T-helper 1 cell (primary cell): ENCODE measurements around the gene USHBP1.

ENCODE experiments used
- DNase-seq, 5 donors: peaks; one replicate each; pipeline ENCODE4 v3.0.0-alpha.2; 2012 to 2020

Gene USHBP1

DNA sequence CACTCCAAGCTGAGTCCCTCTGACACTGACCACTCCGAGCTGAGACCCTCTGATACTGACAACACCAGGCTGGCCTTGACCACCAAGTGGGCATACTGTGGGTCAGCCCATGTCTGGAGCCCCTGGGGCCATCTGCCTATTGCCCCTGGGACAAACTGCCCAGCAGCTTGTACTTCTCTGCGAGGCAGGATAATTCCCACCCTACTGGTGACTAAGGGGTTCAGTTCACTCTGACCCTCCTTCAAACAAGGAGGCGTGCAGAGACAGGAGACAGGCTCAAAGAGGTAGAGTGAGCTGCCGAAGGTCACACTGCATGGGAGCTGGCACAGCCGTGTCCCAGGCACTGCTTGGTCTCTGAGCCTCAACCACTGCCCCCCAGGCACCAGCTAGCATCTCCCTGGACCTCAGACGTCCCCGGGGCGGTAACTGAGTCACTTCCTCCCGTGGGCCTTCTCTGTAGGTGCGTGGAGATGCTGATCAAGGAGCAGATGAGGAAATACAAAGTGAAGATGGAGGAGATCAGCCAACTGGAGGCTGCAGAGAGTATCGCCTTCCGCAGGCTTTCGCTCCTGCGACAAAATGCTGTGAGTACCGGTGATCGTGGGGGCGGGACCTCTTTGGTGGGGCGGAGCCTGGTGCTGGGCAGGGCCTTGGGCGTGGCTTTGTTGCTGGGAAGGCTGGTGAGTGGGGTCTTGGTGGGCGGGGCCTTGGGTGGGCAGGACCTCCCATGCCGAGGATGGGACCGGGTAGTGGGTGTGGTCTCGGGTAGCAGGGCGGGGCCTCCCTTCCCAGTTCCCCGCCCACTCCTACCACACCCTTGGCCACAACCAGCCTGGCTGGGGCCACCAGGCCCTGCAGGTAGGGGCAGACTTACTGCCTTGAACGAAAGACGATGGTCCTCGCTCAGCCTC lies 55.2 kb downstream of the USHBP1 start:
- peak in 2 of 5 donors; percentile 30 to 40 for DNase-seq

DNA sequence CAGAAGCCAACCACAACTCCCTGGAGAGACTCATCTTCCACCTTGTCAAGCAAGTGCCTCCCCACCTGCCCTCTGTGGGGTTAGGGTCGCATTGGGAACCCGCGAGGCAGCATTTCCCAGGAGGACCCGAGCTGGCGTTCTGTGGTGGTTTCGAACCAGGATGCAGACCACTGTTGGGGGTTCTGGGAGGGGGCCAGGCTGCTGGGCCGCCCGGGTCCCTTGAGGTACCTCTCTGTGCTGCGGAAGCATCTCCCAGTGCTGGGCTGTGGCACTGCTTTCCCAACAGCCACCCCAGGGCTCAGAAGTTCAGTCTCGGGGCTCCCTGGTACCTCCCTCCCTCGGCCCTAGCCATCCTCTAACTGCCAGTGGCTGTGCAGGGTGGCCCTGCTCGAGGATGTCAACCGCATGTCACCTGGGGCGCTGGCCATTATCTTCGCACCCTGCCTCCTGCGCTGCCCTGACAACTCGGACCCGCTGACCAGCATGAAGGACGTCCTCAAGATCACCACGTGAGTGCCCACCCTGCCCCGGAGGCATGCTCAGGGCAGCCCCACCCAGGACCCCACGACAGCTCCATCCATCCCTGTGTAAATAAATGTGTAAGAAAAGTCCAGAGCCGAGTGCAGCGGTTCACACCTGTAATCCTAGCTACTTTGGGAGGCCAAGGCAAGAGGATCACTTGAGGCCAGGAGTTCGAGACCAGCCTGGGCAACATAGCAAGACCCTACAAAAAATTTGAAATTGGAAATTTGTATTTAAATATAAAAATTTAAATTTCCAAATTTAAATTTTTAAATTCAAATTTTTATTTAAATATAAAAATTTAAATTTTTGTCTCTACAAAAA lies 57.6 kb downstream of the USHBP1 start:
- DNase-seq, result no peak

DNA sequence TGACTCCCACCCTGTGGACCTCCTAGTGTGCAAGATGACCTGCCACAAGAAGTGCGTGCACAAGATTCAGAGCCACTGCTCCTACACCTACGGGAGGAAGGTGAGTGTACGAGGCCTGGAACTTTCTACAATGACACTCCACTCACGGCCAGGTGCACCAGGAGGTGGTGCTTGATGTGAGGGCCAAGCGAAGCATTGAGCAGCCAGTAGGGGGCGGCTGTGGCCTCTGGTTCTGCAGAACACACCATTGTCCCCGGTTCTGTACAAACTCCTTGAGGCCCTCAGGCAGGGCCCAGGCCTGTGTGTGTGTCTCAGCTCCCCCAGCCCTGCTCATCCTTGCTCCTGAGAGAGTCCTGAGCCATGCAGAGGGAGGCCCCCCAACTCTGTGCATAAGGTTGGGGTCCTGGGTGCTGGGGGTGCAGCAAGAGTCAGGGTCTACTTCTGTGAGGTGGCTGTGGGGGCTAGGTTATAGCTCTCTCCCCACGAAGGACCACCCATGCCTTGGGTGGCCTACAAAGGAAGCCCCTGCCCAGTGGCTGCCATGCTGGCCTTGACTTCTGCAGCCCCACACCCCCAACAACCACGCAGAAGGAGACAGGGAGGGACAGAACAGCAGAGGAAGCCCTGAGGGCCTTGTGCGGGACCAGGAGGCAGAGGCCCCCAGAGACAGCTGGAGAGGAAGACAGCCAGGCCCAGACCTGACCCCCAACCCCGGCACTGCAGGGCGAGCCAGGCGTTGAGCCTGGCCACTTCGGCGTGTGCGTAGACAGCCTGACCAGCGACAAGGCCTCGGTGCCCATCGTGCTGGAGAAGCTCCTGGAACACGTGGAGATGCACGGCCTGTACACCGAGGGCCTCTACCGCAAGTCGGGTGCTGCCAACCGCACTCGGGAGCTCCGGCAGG lies 59.1 kb downstream of the USHBP1 start:
- DNase-seq, result peak; percentile 31 to 59 (median 52)

DNA sequence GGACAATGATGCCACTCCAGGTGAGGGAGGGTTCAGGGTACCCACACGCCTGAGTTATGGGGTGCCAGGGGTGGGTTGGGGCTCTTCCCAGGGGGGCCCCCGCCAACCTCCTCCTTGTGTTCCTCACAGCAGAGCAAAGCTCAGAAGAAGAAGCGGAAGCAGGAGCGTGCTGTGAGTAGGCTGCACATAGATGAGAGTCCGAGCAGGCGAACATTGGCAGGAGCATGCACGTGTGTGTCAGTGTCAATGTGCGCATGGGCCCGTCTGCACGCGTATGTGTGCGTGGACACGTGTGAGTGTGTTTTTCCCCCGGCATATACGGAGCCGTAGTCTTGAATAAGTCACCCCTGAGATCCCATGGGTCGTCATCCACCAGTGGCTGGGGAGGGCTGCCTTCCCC lies 61.8 kb downstream of the USHBP1 start:
- DNase-seq, result no peak

DNA sequence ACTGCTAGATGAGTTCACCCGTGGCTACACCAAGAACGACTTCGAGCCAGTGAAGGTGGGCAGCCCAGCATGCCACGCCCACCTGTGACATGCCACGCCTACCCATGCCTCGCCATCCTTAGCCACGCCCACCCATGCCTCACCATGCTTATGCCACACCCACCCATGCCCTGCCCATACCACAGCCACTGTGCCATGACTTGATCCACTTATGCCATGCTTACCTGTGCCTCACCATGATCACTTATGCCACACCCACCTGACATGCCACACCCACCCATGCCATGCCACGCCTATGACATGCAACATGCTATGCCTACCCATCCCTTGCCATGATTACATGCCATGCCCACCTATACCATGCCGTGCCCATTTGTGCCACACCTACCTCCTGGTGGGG lies 62.3 kb downstream of the USHBP1 start:
- no peak for DNase-seq

DNA sequence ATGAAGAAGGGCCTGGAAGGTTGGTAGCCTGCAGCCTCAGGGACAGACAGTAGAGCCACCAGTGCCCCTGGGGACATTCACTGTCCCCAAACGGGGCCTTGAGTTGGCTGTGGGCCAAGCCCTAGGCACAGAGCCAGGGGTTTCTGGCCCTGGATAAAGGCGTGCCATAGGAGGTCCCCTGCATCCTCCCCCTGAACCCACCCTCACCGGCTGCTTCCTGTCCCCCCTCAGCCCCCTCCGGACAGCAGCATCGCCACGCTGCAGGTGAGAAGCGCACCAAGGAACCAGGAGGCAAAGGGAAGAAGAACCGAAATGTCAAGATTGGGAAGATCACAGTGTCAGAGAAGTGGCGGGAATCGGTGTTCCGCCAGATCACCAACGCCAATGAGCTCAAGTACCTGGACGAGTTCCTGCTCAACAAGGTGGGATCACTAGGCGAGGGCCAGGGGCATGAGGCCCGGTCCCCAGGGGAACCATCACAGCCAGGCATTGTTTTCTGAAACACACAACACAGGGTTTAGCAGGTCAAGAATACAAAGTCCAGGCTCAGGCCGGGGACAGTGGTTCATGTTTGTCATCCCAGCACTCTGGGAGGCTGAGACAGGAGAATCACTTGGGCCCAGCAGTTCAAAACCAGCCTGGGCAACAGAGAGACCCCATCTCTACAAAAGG lies 64.0 kb downstream of the USHBP1 start:
- DNase-seq, result no peak
